B cell (primary cell): ENCODE measurements around the gene JPT1. TPM values are rescaled to one million over a fixed set of nuclear protein-coding genes. Genes with fewer than 3 reads are reported as not detected.

Experiments used
- ATAC-seq: fragments of 200-7000 bp; cut with Tn5 transposase; one replicate; pipeline ENCODE4 v1.10.0; 2021; ENCODE audit warnings: low read depth, mild to moderate bottlenecking, moderate number of reproducible peaks, moderate library complexity
- CTCF ChIA-PET: fragments of 350-600 bp; sonication (Branson Sonifier 250); formaldehyde crosslinking; loops from one replicate; lab custom pipeline; 2021; ENCODE audit warnings: antibody characterized with exemption, inconsistent platforms; lab: Charles Lee
- POLR2A ChIA-PET: fragments of 350-600 bp; sonication (Branson Sonifier 250); formaldehyde crosslinking; loops from one replicate; lab custom pipeline; 2021; ENCODE audit warnings: antibody characterized with exemption; lab: Charles Lee
- DNase-seq: peaks from one replicate; pipeline ENCODE4 v3.0.0; 2013
- H2AFZ ChIP-seq: 2 replicates; pipeline ENCODE4 v1.6.1; 2012; ENCODE audit warnings: mild to moderate bottlenecking, low read depth, low read length; ENCODE audit not compliant: insufficient read depth, poor library complexity, severe bottlenecking
- H3K27ac ChIP-seq, 2 donors: 1 replicate in 1 of 2; 2 replicates in 1 of 2; pipeline ENCODE4 v1.5.1; 2012 to 2013; ENCODE audit warnings: low read length in 2 of 2, mild to moderate bottlenecking in 2 of 2, moderate library complexity in 1 of 2
- H3K27me3 ChIP-seq, 4 experiments: fragments of 200-600 bp in 1 of 4; sonication (generic) in 1 of 4; replicated peaks in 1 of 4; 1 replicate in 2 of 4; 2 replicates in 2 of 4; pipeline versions ENCODE4 v1.6.1 to v1.7.0; 2013 to 2016; ENCODE audit warnings: low read length in 3 of 4, mild to moderate bottlenecking in 2 of 4, mixed read lengths in 1 of 4, moderate library complexity in 1 of 4; ENCODE audit not compliant: insufficient read depth in 4 of 4, control insufficient read depth in 3 of 4; ENCODE audit errors: control extremely low read depth in 1 of 4
- H3K36me3 ChIP-seq, 2 experiments: replicated peaks in 1 of 2; 1 replicate in 1 of 2; 2 replicates in 1 of 2; pipeline versions ENCODE4 v1.6.1 to v1.7.1; 2013; ENCODE audit warnings: low read length in 1 of 2; ENCODE audit not compliant: insufficient read depth in 2 of 2, control insufficient read depth in 1 of 2; ENCODE audit errors: control extremely low read depth in 1 of 2, extremely low read depth in 1 of 2
- H3K4me1 ChIP-seq, 2 donors: fragments of 200-600 bp in 1 of 2; sonication (generic) in 1 of 2; 1 replicate in 1 of 2; 2 replicates in 1 of 2; pipeline versions ENCODE4 v1.5.1 to v1.6.1; 2013 to 2017; ENCODE audit warnings: low read length in 2 of 2; ENCODE audit not compliant: control insufficient read depth in 2 of 2, insufficient read depth in 2 of 2
- H3K4me2 ChIP-seq: replicated peaks from 2 replicates; pipeline ENCODE3; 2012; ENCODE audit warnings: mild to moderate bottlenecking, low read depth, low read length; ENCODE audit not compliant: poor library complexity, severe bottlenecking
- H3K4me3 ChIP-seq, 5 experiments: fragments of 200-600 bp in 1 of 5; sonication (generic) in 1 of 5; 1 replicate in 3 of 5; 2 replicates in 2 of 5; pipeline versions ENCODE4 v1.5.1 to v1.7.0; 2011 to 2016; ENCODE audit warnings: low read length in 4 of 5, mild to moderate bottlenecking in 4 of 5, low read depth in 2 of 5, control low read depth in 1 of 5, moderate library complexity in 1 of 5; ENCODE audit not compliant: insufficient read depth in 1 of 5; ENCODE audit errors: control extremely low read depth in 1 of 5, extremely low read depth in 1 of 5
- H3K79me2 ChIP-seq: fragments of 200-600 bp; sonication (generic); one replicate; pipeline ENCODE4 v1.6.0; 2016; ENCODE audit warnings: low read length; ENCODE audit not compliant: control insufficient read depth, insufficient read depth
- H3K9ac ChIP-seq: fragments of 200-600 bp; sonication (generic); 2 replicates; pipeline ENCODE4 v1.6.1; 2017; ENCODE audit warnings: mild to moderate bottlenecking, low read length, moderate library complexity
- H3K9me3 ChIP-seq, 3 donors: one replicate each; pipeline versions ENCODE4 v1.6.1 to v1.7.1; 2013; ENCODE audit warnings: low read length in 2 of 3; ENCODE audit not compliant: control insufficient read depth in 2 of 3, insufficient read depth in 1 of 3; ENCODE audit errors: control extremely low read depth in 1 of 3
- H4K20me1 ChIP-seq: 2 replicates; pipeline ENCODE4 v1.6.0; 2012; ENCODE audit warnings: mild to moderate bottlenecking, low read length; ENCODE audit not compliant: insufficient read depth, control insufficient read depth, poor library complexity, severe bottlenecking
- H3K27ac Mint-ChIP-seq: one replicate; pipeline ENCODE4 v1.8.0; 2021; ENCODE audit warnings: mixed read lengths
- H3K27me3 Mint-ChIP-seq: one replicate; pipeline ENCODE4 v1.8.0; 2021; ENCODE audit warnings: mixed read lengths
- H3K4me1 Mint-ChIP-seq: one replicate; pipeline ENCODE4 v1.8.0; 2021; ENCODE audit warnings: mixed read lengths
- H3K4me3 Mint-ChIP-seq: one replicate; pipeline ENCODE4 v1.8.0; 2021; ENCODE audit warnings: mixed read lengths
- H3K9me3 Mint-ChIP-seq: one replicate; pipeline ENCODE4 v1.8.0; 2022; ENCODE audit warnings: mixed read lengths; ENCODE audit not compliant: insufficient read depth
- EZH2 ChIP-seq: IDR thresholded peaks from 2 replicates; pipeline ENCODE4 v1.6.1; 2012; ENCODE audit warnings: borderline replicate concordance, low read depth, mild to moderate bottlenecking, moderate library complexity, low read length; ENCODE audit not compliant: insufficient read depth, poor library complexity, severe bottlenecking
- WGBS: methylation state at CpG from one replicate; pipeline ENCODE4 v1.1.5; 2013; ENCODE audit warnings: missing lambda C conversion rate; ENCODE audit not compliant: insufficient coverage; 5-methylcytosine and 5-hydroxymethylcytosine counted together
- intact Hi-C: fragments of 100-400 bp; cut with micrococcal nuclease; formaldehyde crosslinking; loops from one replicate; pipeline ENCODE4 v1.10.0; 2022
- polyA plus RNA-seq: library from polyadenylated mRNA; depleted of rRNA; stranded (reverse); fragments of >200 nt; gene quantifications from 2 replicates; pipeline ENCODE4 v1.2.3, GENCODE V29; 2012
- total RNA-seq, 2 donors: library from RNA; stranded (reverse); fragments of 120-200 nt in 1 of 2; gene quantifications; 1 replicate in 1 of 2; 2 replicates in 1 of 2; pipeline versions ENCODE4 v1.2.3 to v1.2.4, GENCODE V29; 2013 to 2022
- TF ChIP-seq, protein P1 (sequence below): fragments of 200-600 bp; IDR thresholded peaks from one replicate; pipeline ENCODE4 v1.8.0; 2022; ENCODE audit warnings: antibody characterized with exemption, mild to moderate bottlenecking

Gene JPT1
- total and polyA plus RNA-seq, 2 donors (not counting 1 experiment from before 2014, with no cell fraction given), result 34.8 to 37.6 TPM

DNA sequence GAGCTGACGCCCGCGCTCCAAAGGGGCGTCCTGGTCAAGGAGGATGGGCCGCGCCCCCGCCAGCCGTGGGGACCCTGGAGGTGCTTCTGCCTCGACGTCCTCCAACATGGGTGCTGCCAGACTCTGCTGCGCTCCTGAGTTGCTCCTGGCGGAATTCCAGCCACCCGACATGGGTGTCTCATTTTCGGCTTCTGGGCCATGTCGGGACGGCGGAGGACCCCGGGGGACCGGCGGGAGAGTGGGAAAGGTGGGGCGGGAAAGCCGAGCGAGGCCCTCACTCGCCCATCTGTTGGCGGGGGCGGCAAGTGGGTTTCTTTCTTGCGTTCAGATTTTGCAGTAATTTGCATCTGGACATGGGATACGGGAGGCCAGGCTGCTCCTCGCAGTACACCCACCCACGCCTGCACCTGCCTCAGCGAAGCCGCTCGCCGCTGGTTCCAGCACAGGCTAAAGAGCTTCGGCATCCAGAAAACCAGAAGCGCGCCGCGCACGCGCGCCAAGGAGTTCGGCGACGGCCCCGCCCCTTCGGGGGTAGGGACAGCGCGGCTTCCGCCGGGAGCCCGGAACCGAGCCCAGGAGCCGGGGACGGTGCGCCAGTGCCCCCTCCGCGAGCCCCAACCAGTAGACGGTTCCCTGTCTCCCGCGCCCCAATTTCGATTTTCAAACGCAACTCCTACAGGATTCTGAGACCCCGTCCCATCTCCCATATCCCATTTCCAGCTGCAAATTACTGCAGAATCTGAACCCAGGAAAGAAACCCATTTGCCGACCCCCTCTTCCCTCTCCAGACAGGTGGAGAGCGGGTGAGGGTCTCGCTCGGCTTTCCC is 44.7 kb downstream of the JPT1 start, which contains the start of gene ARMC7:
TSS of gene ARMC7 (plus strand) at position 563 of the 827 bp plus-strand sequence. CDS start 320 bp downstream, outside the sequence.
- no peaks in the 10 kb centered on the region for H3K9me3 Mint-ChIP-seq
- intact Hi-C loops, result loop anchor here (1.0 to 2.0 kb wide), 4 partner anchors 32 to 129 kb away; partner anchors contain the start of genes JPT1 and KCTD2
- Histone ChIP-seq H3K4me2 (peak within 1 kb of the TSS; percentile 98), H3K27ac (peak within 1 kb of the TSS; percentile 54 to 56), H3K4me1 (peaks cover 25 to 29% of the 10 kb centered on the region in 2 donors), H2AFZ (peak within 1 kb of the TSS; percentile 93), H3K9me3 (no peaks in the 10 kb centered on the region), H4K20me1 (no peaks in the 10 kb centered on the region), H3K9ac (peak within 1 kb of the TSS; percentile 76), H3K79me2 (peaks cover 13% of the 10 kb centered on the region), H3K36me3 (no peaks in the 10 kb centered on the region), H3K27me3 (peaks cover 0 to 2% (median 0%) of the 10 kb centered on the region in 4 experiments), H3K4me3 (peak within 1 kb of the TSS; percentile 80 to 94 (median 84))
- CTCF ChIA-PET, result interaction anchor here (0.5 to 11.4 kb wide), 11 partner anchors 19 to 303 kb away, joined by 3 to 373 read pairs (median 4); partner anchors contain the start of genes NT5C and NUP85
- ATAC-seq, result peak; percentile 80
- POLR2A ChIA-PET, result interaction anchor here (0.5 to 2.8 kb wide), 5 partner anchors 22 to 97 kb away, joined by 3 to 8 read pairs (median 4); partner anchors contain the start of genes MRPL58, NT5C and NUP85
- DNase-seq, result peak; percentile 92
- H3K27me3 Mint-ChIP-seq, result no peaks in the 10 kb centered on the region
- under 1% methylated on average over 64 of the region's 68 CpGs for WGBS
- H3K4me3 Mint-ChIP-seq, result peak within 1 kb of the TSS; percentile 90
- H3K4me1 Mint-ChIP-seq, result peaks cover 31% of the 10 kb centered on the region
- TF ChIP-seq EZH2, result no peak
- TF ChIP-seq, protein P1, sequence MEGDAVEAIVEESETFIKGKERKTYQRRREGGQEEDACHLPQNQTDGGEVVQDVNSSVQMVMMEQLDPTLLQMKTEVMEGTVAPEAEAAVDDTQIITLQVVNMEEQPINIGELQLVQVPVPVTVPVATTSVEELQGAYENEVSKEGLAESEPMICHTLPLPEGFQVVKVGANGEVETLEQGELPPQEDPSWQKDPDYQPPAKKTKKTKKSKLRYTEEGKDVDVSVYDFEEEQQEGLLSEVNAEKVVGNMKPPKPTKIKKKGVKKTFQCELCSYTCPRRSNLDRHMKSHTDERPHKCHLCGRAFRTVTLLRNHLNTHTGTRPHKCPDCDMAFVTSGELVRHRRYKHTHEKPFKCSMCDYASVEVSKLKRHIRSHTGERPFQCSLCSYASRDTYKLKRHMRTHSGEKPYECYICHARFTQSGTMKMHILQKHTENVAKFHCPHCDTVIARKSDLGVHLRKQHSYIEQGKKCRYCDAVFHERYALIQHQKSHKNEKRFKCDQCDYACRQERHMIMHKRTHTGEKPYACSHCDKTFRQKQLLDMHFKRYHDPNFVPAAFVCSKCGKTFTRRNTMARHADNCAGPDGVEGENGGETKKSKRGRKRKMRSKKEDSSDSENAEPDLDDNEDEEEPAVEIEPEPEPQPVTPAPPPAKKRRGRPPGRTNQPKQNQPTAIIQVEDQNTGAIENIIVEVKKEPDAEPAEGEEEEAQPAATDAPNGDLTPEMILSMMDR, result no peak
- peak within 1 kb of the TSS; percentile 90 for H3K27ac Mint-ChIP-seq
